Activated CD8-positive, alpha-beta T cell treated with anti-CD3 and anti-CD28 coated beads for 36 hours (primary cell): ENCODE results near the gene B3GAT2. TPM values are rescaled to one million over a fixed set of nuclear protein-coding genes. Genes with fewer than 3 reads are reported as not detected.

Source experiments
- ATAC-seq: fragments of 200-7000 bp; cut with Tn5 transposase; one replicate; pipeline ENCODE4 v1.10.0; 2021; ENCODE audit warnings: mild to moderate bottlenecking, moderate library complexity
- CTCF ChIA-PET: fragments of 350-600 bp; sonication (Branson Sonifier 250); formaldehyde crosslinking; loops from one replicate; lab custom pipeline; 2021; ENCODE audit warnings: antibody characterized with exemption; lab: Charles Lee
- POLR2A ChIA-PET: fragments of 350-600 bp; sonication (Branson Sonifier 250); formaldehyde crosslinking; loops from one replicate; lab custom pipeline; 2021; ENCODE audit warnings: antibody characterized with exemption; lab: Charles Lee
- DNase-seq: peaks from one replicate; pipeline ENCODE4 v3.0.0-alpha.2; 2020
- H3K27ac Mint-ChIP-seq: one replicate; pipeline ENCODE4 v1.8.0; 2021; ENCODE audit warnings: mild to moderate bottlenecking, mixed read lengths
- H3K27me3 Mint-ChIP-seq: one replicate; pipeline ENCODE4 v1.8.0; 2021; ENCODE audit warnings: mixed read lengths
- H3K36me3 Mint-ChIP-seq: one replicate; pipeline ENCODE4 v1.8.0; 2021; ENCODE audit warnings: low read depth, mixed read lengths
- H3K4me1 Mint-ChIP-seq: one replicate; pipeline ENCODE4 v1.8.0; 2021; ENCODE audit warnings: low read depth, mixed read lengths
- H3K4me3 Mint-ChIP-seq: one replicate; pipeline ENCODE4 v1.8.0; 2021; ENCODE audit warnings: mild to moderate bottlenecking, moderate library complexity, mixed read lengths
- H3K9me3 Mint-ChIP-seq: one replicate; pipeline ENCODE4 v1.8.0; 2021; ENCODE audit warnings: mixed read lengths
- CTCF ChIP-seq: fragments of 200-600 bp; IDR thresholded peaks from one replicate; pipeline ENCODE4 v1.8.0; 2022; ENCODE audit warnings: antibody characterized with exemption, mild to moderate bottlenecking
- intact Hi-C: fragments of 100-400 bp; cut with micrococcal nuclease; formaldehyde crosslinking; loops from one replicate; pipeline ENCODE4 v1.10.0; 2022
- total RNA-seq, 2 experiments: library from RNA; stranded (reverse); gene quantifications; one replicate each; pipeline ENCODE4 v1.2.3, GENCODE V29; 2021

Gene B3GAT2
- under 1 TPM in 1 of 2 experiments, not detected in 1; 0.04 TPM for total RNA-seq

GRCh38 chr6:70956451-70957283 is at the start of gene B3GAT2:
Gene B3GAT2 (minus strand): TSS chr6:70957060. CDS start chr6:70956429, 631 bp downstream.
- no peak for TF ChIP-seq CTCF
- H3K36me3 Mint-ChIP-seq: no peaks in the 10 kb centered on the region
- H3K27ac Mint-ChIP-seq: no peak within 1 kb of the TSS
- DNase-seq: peak; percentile 5
- intact Hi-C loops: loop anchor here (5.0 kb wide), 1 partner anchor 249 kb away; no protein-coding TSS in a partner anchor
- CTCF ChIA-PET: interaction anchor here (0.7 to 4.5 kb wide), 29 partner anchors 10 to 736 kb away, joined by 3 to 42 read pairs (median 4); no protein-coding TSS in a partner anchor
- peaks cover 16% of the 10 kb centered on the region for H3K4me1 Mint-ChIP-seq
- H3K4me3 Mint-ChIP-seq: peak within 1 kb of the TSS; percentile 70
- ATAC-seq: peak; percentile 20
- POLR2A ChIA-PET: no interaction called here
- peaks cover 63% of the 10 kb centered on the region for H3K27me3 Mint-ChIP-seq
- H3K9me3 Mint-ChIP-seq: no peaks in the 10 kb centered on the region

- Mint-ChIP-seq H3K9me3 (peaks cover under 1% of the 10 kb centered on the region), H3K27me3 (peaks cover 10% of the 10 kb centered on the region), H3K36me3 (no peaks in the 10 kb centered on the region), H3K4me3 (no peak overlapping the region), H3K4me1 (no peaks in the 10 kb centered on the region), H3K27ac (no peak overlapping the region)
- CTCF ChIA-PET: no interaction called here
- POLR2A ChIA-PET: no interaction called here
- intact Hi-C loops: no loop called here
- DNase-seq: no peak
- TF ChIP-seq CTCF: no peak
- no peak for ATAC-seq
These were observed 41.3 kb upstream of the B3GAT2 start for GRCh38 chr6:70998148-70998547.

- ATAC-seq (no peak), DNase-seq (no peak)
- Mint-ChIP-seq H3K9me3 (no peaks in the 10 kb centered on the region), H3K27me3 (peaks cover 10% of the 10 kb centered on the region), H3K4me3 (no peak overlapping the region), H3K4me1 (no peaks in the 10 kb centered on the region), H3K36me3 (no peaks in the 10 kb centered on the region), H3K27ac (no peak overlapping the region)
- ChIA-PET POLR2A (no interaction called here), CTCF (no interaction called here)
- intact Hi-C loops: no loop called here
- no peak for TF ChIP-seq CTCF
These were observed 40.5 kb upstream of the B3GAT2 start for GRCh38 chr6:70997379-70997778.

GRCh38 chr6:70996106-70996505 is 39.2 kb upstream of the B3GAT2 start:
- H3K9me3 Mint-ChIP-seq: no peaks in the 10 kb centered on the region
- no peaks in the 10 kb centered on the region for H3K4me1 Mint-ChIP-seq
- H3K27ac Mint-ChIP-seq: no peak overlapping the region
- intact Hi-C loops: no loop called here
- CTCF ChIA-PET: interaction anchor here (0.8 kb wide), 1 partner anchor 18 kb away, joined by 3 read pairs; no protein-coding TSS in a partner anchor
- H3K4me3 Mint-ChIP-seq: no peak overlapping the region
- no peaks in the 10 kb centered on the region for H3K36me3 Mint-ChIP-seq
- no peak for DNase-seq
- POLR2A ChIA-PET: no interaction called here
- H3K27me3 Mint-ChIP-seq: peaks cover 10% of the 10 kb centered on the region
- no peak for TF ChIP-seq CTCF
- no peak for ATAC-seq

- POLR2A ChIA-PET: no interaction called here
- no peak for DNase-seq
- CTCF ChIA-PET: interaction anchor here (0.8 kb wide), 1 partner anchor 18 kb away, joined by 3 read pairs; no protein-coding TSS in a partner anchor
- TF ChIP-seq CTCF: no peak
- H3K4me3 Mint-ChIP-seq: no peak overlapping the region
- no peak overlapping the region for H3K27ac Mint-ChIP-seq
- no peak for ATAC-seq
- no peaks in the 10 kb centered on the region for H3K36me3 Mint-ChIP-seq
- intact Hi-C loops: no loop called here
- no peaks in the 10 kb centered on the region for H3K9me3 Mint-ChIP-seq
- peaks cover 15% of the 10 kb centered on the region for H3K27me3 Mint-ChIP-seq
- H3K4me1 Mint-ChIP-seq: no peaks in the 10 kb centered on the region
These were observed 38.6 kb upstream of the B3GAT2 start for GRCh38 chr6:70995411-70995810.
